Heart left ventricle (tissue), 13 donors: ENCODE data around the gene TMIE.

Experiments used
- POLR2A ChIP-seq, 2 donors: fragments of 450-650 bp; IDR thresholded peaks; one replicate each; pipeline ENCODE4 v1.6.1; 2017; ENCODE audit warnings: antibody characterized with exemption in 2 of 2, mild to moderate bottlenecking in 2 of 2, moderate library complexity in 2 of 2
- TF ChIP-seq, protein P1 (sequence below), 12 donors: fragments of 200-600 bp; sonication (generic) in 4 of 12; IDR thresholded peaks; one replicate each; pipeline versions ENCODE4 v1.5.0 to v1.8.0; 2018 to 2022; ENCODE audit warnings: antibody characterized with exemption in 12 of 12, mild to moderate bottlenecking in 5 of 12
- donor health status: ischemic (EF 13 %, LVEDD 7.1; RV severe dilation, severe dysfunction).
- donor health status: DM: no; HTN: yes; CAD: no.
- donor health status: DM: no; HTN: no; CAD: no.
- donor health status: ischemic (EF 25% LVEDD 6.9; RV normal size, moderate dysfunction).
- donor health status: ischemic (EF 25% LVEDD 5.7; RV mildly dilated, moderate dysfunction).
- donor health status: ischemic (EF 35%, LVEDD 5.7; RV mildly dilated, moderate dysfunction).
- donor health status: nonischemic (EF 11% LVEDD 7.7; RV severe dilation, severe dysfunction).
- donor health status: DM: yes; HTN: yes; CAD: no.
- donor health status: PGD.
- donor health status: ischemic (EF 29% LVEDD 5.4; RV normal size, mild dysfunction).
- donor health status: nonischemic (EF 23%, LVEDD 6.1; RV moderate dilation, normal function).

DNA sequence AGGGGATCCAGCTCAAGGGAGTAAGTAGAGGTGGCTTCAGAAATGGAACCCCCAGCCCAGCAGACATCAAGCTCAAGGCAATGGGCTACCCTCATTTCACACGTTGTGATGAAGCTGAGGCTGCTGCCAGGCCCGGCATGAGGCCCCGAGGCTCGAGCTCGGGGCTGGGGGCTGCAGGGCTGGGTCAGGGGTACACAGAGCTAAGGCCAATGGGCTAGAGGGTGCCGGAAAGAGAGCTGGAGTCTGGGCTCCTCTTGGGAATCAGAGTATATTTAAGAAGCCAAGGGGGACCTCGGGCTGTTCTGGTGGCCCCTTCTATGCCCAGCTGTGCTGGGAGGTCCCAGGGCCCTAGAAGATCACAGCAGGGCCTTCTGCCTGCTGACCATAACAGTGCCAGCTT is 9.0 kb downstream of the TMIE start:
- TF ChIP-seq, protein P1, sequence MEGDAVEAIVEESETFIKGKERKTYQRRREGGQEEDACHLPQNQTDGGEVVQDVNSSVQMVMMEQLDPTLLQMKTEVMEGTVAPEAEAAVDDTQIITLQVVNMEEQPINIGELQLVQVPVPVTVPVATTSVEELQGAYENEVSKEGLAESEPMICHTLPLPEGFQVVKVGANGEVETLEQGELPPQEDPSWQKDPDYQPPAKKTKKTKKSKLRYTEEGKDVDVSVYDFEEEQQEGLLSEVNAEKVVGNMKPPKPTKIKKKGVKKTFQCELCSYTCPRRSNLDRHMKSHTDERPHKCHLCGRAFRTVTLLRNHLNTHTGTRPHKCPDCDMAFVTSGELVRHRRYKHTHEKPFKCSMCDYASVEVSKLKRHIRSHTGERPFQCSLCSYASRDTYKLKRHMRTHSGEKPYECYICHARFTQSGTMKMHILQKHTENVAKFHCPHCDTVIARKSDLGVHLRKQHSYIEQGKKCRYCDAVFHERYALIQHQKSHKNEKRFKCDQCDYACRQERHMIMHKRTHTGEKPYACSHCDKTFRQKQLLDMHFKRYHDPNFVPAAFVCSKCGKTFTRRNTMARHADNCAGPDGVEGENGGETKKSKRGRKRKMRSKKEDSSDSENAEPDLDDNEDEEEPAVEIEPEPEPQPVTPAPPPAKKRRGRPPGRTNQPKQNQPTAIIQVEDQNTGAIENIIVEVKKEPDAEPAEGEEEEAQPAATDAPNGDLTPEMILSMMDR (IDR thresholded peaks at IDR 0.05), result no peak
- no peak for TF ChIP-seq POLR2A (IDR thresholded peaks at IDR 0.05)
